Subcutaneous adipose tissue (tissue), 4 donors: ENCODE measurements around the gene UHMK1. TPM values are rescaled to one million over a fixed set of nuclear protein-coding genes. Genes with fewer than 3 reads are reported as not detected.

ENCODE experiments used
- CTCF ChIP-seq: fragments of 450-650 bp; IDR thresholded peaks from one replicate; pipeline ENCODE4 v1.5.1; 2016; ENCODE audit warnings: low read depth, mild to moderate bottlenecking, control low read depth, antibody characterized with exemption, moderate library complexity
- total RNA-seq, 4 donors: library from RNA; depleted of rRNA; stranded (reverse); fragments of >200 nt; gene quantifications; one replicate each; pipeline ENCODE4 v1.1.0, GENCODE V29; 2016

UHMK1 gene
- total RNA-seq, 4 donors from 2014 or later: 74.4 to 144 (median 84.6) TPM

GRCh38 chr1:162549001-162549400 is 51.4 kb downstream of the UHMK1 start:
- no peak for TF ChIP-seq CTCF

GRCh38 chr1:162550925-162551324 is 53.3 kb downstream of the UHMK1 start:
- TF ChIP-seq CTCF: no peak

GRCh38 chr1:162551969-162552683 is 54.5 kb downstream of the UHMK1 start:
- no peak for TF ChIP-seq CTCF

- TF ChIP-seq CTCF: no peak
Observed at GRCh38 chr1:162552684-162553252, 55.1 kb downstream of the UHMK1 start.

- TF ChIP-seq CTCF: no peak
Observed at GRCh38 chr1:162554258-162554657, 56.6 kb downstream of the UHMK1 start.

GRCh38 chr1:162557536-162557935 is 59.9 kb downstream of the UHMK1 start:
- TF ChIP-seq CTCF: no peak

- TF ChIP-seq CTCF: no peak
Observed at GRCh38 chr1:162560303-162561036, 62.9 kb downstream of the UHMK1 start.
